IPS-11a (cell line): ENCODE measurements around the gene DUSP8.

Experiments used
- H3K4me3 ChIP-seq: one replicate; pipeline ENCODE4 v1.5.1; 2013; ENCODE audit warnings: low read depth, low read length, control low read depth

DUSP8 gene

GRCh38 chr11:1554981-1555712 is 16.9 kb downstream of the DUSP8 start:
- H3K4me3 ChIP-seq = no peak overlapping the region

- no peak overlapping the region for H3K4me3 ChIP-seq
These were observed 18.1 kb downstream of the DUSP8 start for GRCh38 chr11:1553808-1554594.

GRCh38 chr11:1549338-1550330 is 22.4 kb downstream of the DUSP8 start:
- no peak overlapping the region for H3K4me3 ChIP-seq

- peak overlapping the region; percentile 20 for H3K4me3 ChIP-seq
These were observed 23.6 kb downstream of the DUSP8 start for GRCh38 chr11:1548221-1549070.

- H3K4me3 ChIP-seq = no peak overlapping the region
These were observed 24.5 kb downstream of the DUSP8 start for GRCh38 chr11:1547467-1548098.

- peak overlapping the region; percentile 37 for H3K4me3 ChIP-seq
These were observed 25.3 kb downstream of the DUSP8 start for GRCh38 chr11:1546536-1547466.

GRCh38 chr11:1546077-1546535 is 26.0 kb downstream of the DUSP8 start:
- no peak overlapping the region for H3K4me3 ChIP-seq

GRCh38 chr11:1545432-1545831 is 26.6 kb downstream of the DUSP8 start:
- H3K4me3 ChIP-seq = no peak overlapping the region

- no peak overlapping the region for H3K4me3 ChIP-seq
These were observed 27.5 kb downstream of the DUSP8 start for GRCh38 chr11:1544536-1544935.

- no peak overlapping the region for H3K4me3 ChIP-seq
These were observed 28.3 kb downstream of the DUSP8 start for GRCh38 chr11:1543606-1544263.

GRCh38 chr11:1542267-1542666 is 29.8 kb downstream of the DUSP8 start:
- H3K4me3 ChIP-seq = no peak overlapping the region

- H3K4me3 ChIP-seq = no peak overlapping the region
These were observed 30.4 kb downstream of the DUSP8 start for GRCh38 chr11:1541474-1542204.

- no peak overlapping the region for H3K4me3 ChIP-seq
These were observed 32.0 kb downstream of the DUSP8 start for GRCh38 chr11:1540074-1540473.

- H3K4me3 ChIP-seq = no peak overlapping the region
These were observed 33.9 kb downstream of the DUSP8 start for GRCh38 chr11:1538153-1538552.

- H3K4me3 ChIP-seq = no peak overlapping the region
These were observed 35.8 kb downstream of the DUSP8 start for GRCh38 chr11:1536065-1536843.

GRCh38 chr11:1534682-1535081 is 37.4 kb downstream of the DUSP8 start:
- H3K4me3 ChIP-seq = no peak overlapping the region

- no peak overlapping the region for H3K4me3 ChIP-seq
These were observed 37.9 kb downstream of the DUSP8 start for GRCh38 chr11:1534171-1534570.
